Measurements from ENCODE around the gene RBMS1. TPM values are rescaled to one million over a fixed set of nuclear protein-coding genes. Genes with fewer than 3 reads are reported as not detected.

The RBMS1 gene
- total RNA-seq, 4 donors from 2014 or later = 13.0 to 24.5 (median 14.1) TPM

GRCh38 chr2:160301420-160301819 is 192.2 kb downstream of the RBMS1 start:
- H3K27me3 ChIP-seq = no peaks in the 10 kb centered on the region
- H3K9me3 ChIP-seq = no peaks in the 10 kb centered on the region
- ATAC-seq (no peak), DNase-seq (no peak)
- in situ Hi-C loops (cut with MboI; ENCODE audit: low sequenced_read_pairs in 4 of 4) = loop anchor here in 1 of 4 donors (25.0 kb wide), 1 partner anchor 661 kb away; no protein-coding TSS in a partner anchor
- H3K4me1 ChIP-seq = peaks cover 20 to 31% of the 10 kb centered on the region in 2 donors
- no peak overlapping the region for H3K27ac ChIP-seq
- intact Hi-C loops (cut with DNase I; ENCODE audit: low total_unique reads) = no loop called here
- H3K36me3 ChIP-seq = peaks cover 0 to 15% of the 10 kb centered on the region in 2 donors
- TF ChIP-seq POLR2A (IDR thresholded peaks at IDR 0.05) (no peak), CTCF (IDR thresholded peaks at IDR 0.05 in 4 of 5, conservative IDR thresholded peaks at IDR 0.05 in 1 of 5) (no peak)
- no peak overlapping the region for H3K4me3 ChIP-seq

GRCh38 chr2:160300203-160300602 is 193.4 kb downstream of the RBMS1 start:
- H3K4me1 ChIP-seq = peaks cover 20 to 41% of the 10 kb centered on the region in 2 donors
- H3K4me3 ChIP-seq = no peak overlapping the region
- H3K9me3 ChIP-seq = no peaks in the 10 kb centered on the region
- in situ Hi-C loops (cut with MboI; ENCODE audit: low sequenced_read_pairs in 4 of 4) (loop anchor here in 1 of 4 donors (25.0 kb wide), 1 partner anchor 662 kb away; no protein-coding TSS in a partner anchor), intact Hi-C loops (cut with DNase I; ENCODE audit: low total_unique reads) (no loop called here)
- no peaks in the 10 kb centered on the region for H3K27me3 ChIP-seq
- H3K36me3 ChIP-seq = peaks cover 0 to 15% of the 10 kb centered on the region in 2 donors
- TF ChIP-seq POLR2A (IDR thresholded peaks at IDR 0.05) (no peak), CTCF (IDR thresholded peaks at IDR 0.05 in 4 of 5, conservative IDR thresholded peaks at IDR 0.05 in 1 of 5) (no peak)
- H3K27ac ChIP-seq = no peak overlapping the region
- ATAC-seq (no peak), DNase-seq (no peak)

GRCh38 chr2:160299540-160299939 is 194.1 kb downstream of the RBMS1 start:
- DNase-seq (no peak), ATAC-seq (no peak)
- intact Hi-C loops (cut with DNase I; ENCODE audit: low total_unique reads) (no loop called here), in situ Hi-C loops (cut with MboI; ENCODE audit: low sequenced_read_pairs in 4 of 4) (no loop called here)
- TF ChIP-seq POLR2A (IDR thresholded peaks at IDR 0.05) = no peak
- TF ChIP-seq CTCF (IDR thresholded peaks at IDR 0.05 in 4 of 5, conservative IDR thresholded peaks at IDR 0.05 in 1 of 5) = no peak
- Histone ChIP-seq H3K27ac (no peak overlapping the region), H3K9me3 (no peaks in the 10 kb centered on the region), H3K4me3 (no peak overlapping the region), H3K27me3 (no peaks in the 10 kb centered on the region), H3K36me3 (peaks cover 0 to 15% of the 10 kb centered on the region in 2 donors), H3K4me1 (peaks cover 20 to 48% of the 10 kb centered on the region in 2 donors)

DNA sequence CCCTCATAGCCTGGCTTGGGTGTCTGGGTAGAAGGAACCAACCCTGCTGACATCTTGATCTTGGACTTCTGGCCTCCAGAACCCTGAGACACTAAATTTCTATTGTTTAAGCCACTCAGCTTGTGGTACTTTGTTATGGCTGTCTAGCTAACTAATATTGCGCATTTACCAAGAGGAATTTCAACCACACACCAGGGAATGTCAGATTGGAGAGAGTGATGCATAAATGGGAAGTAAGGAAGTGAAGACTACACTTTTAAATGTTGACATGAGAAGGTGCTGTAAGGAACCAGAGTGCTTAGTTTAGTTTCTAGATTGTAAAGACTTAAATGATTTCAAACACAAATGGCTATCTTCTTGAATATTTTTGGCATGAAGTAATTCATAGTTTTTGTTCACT is 194.6 kb downstream of the RBMS1 start:
- no peaks in the 10 kb centered on the region for H3K27me3 ChIP-seq
- H3K9me3 ChIP-seq = no peaks in the 10 kb centered on the region
- peaks cover 16 to 47% of the 10 kb centered on the region in 2 donors for H3K4me1 ChIP-seq
- ATAC-seq (no peak), DNase-seq (no peak)
- H3K4me3 ChIP-seq = no peak overlapping the region
- no peak for TF ChIP-seq POLR2A (IDR thresholded peaks at IDR 0.05)
- no peak for TF ChIP-seq CTCF (IDR thresholded peaks at IDR 0.05 in 4 of 5, conservative IDR thresholded peaks at IDR 0.05 in 1 of 5)
- no peak overlapping the region for H3K27ac ChIP-seq
- in situ Hi-C loops (cut with MboI; ENCODE audit: low sequenced_read_pairs in 4 of 4) = no loop called here
- intact Hi-C loops (cut with DNase I; ENCODE audit: low total_unique reads) = no loop called here
- peaks cover 0 to 15% of the 10 kb centered on the region in 2 donors for H3K36me3 ChIP-seq
